GM18499 (cell line): ENCODE data around the gene USP24.
"Not testable (repeated sequence)": the region's sequence is repeated elsewhere in the genome, so short reads cannot be mapped to it uniquely, and the experiment has no call there.

Experiments used
- ATAC-seq: cut with Tn5 transposase; IDR thresholded peaks from one replicate; pipeline ENCODE4 v1.9.1; 2021; ENCODE audit warnings: moderate number of reproducible peaks; ENCODE audit not compliant: insufficient read depth, unreplicated experiment

Gene USP24

GRCh38 chr1:55198044-55198443 lies 17.1 kb downstream of the USP24 start:
- ATAC-seq: no peak

GRCh38 chr1:55197099-55197498 lies 18.1 kb downstream of the USP24 start:
- ATAC-seq: no peak

GRCh38 chr1:55196433-55197035 lies 18.6 kb downstream of the USP24 start:
- ATAC-seq: no peak

GRCh38 chr1:55195521-55196233 lies 19.5 kb downstream of the USP24 start:
- no peak for ATAC-seq

- ATAC-seq: no peak
Measured at GRCh38 chr1:55194851-55195250, 20.3 kb downstream of the USP24 start.

- ATAC-seq: no peak
Measured at GRCh38 chr1:55192093-55192492, 23.1 kb downstream of the USP24 start.

- ATAC-seq: not testable (repeated sequence)
Measured at GRCh38 chr1:55191219-55191952, 23.8 kb downstream of the USP24 start.

- no peak for ATAC-seq
Measured at GRCh38 chr1:55190109-55190508, 25.1 kb downstream of the USP24 start.

- no peak for ATAC-seq
Measured at GRCh38 chr1:55188909-55189308, 26.3 kb downstream of the USP24 start.

GRCh38 chr1:55185832-55186231 lies 29.3 kb downstream of the USP24 start:
- no peak for ATAC-seq

- ATAC-seq: no peak
Measured at GRCh38 chr1:55184859-55185258, 30.3 kb downstream of the USP24 start.

GRCh38 chr1:55181666-55182065 lies 33.5 kb downstream of the USP24 start:
- no peak for ATAC-seq

- no peak for ATAC-seq
Measured at GRCh38 chr1:55180075-55180670, 35.0 kb downstream of the USP24 start.

GRCh38 chr1:55179177-55179835 lies 35.9 kb downstream of the USP24 start:
- ATAC-seq: no peak

- no peak for ATAC-seq
Measured at GRCh38 chr1:55172687-55173086, 42.5 kb downstream of the USP24 start.

GRCh38 chr1:55172272-55172671 lies 42.9 kb downstream of the USP24 start:
- no peak for ATAC-seq

GRCh38 chr1:55171694-55172093 lies 43.5 kb downstream of the USP24 start:
- ATAC-seq: no peak

GRCh38 chr1:55170426-55170825 lies 44.7 kb downstream of the USP24 start:
- no peak for ATAC-seq

GRCh38 chr1:55169126-55169525 lies 46.0 kb downstream of the USP24 start:
- ATAC-seq: no peak

- no peak for ATAC-seq
Measured at GRCh38 chr1:55168353-55168752, 46.8 kb downstream of the USP24 start.
